ENCODE results near the gene LCOR.

The LCOR gene

GRCh38 chr10:96890172-96890513, 58.0 kb downstream of the LCOR start:
- no peak for DNase-seq (ENCODE audit: low spot score)

- DNase-seq (ENCODE audit: low spot score), result no peak
Measured at GRCh38 chr10:96890580-96890979, 58.5 kb downstream of the LCOR start.

- no peak for DNase-seq (ENCODE audit: low spot score)
Measured at GRCh38 chr10:96891840-96892239, 59.7 kb downstream of the LCOR start.

GRCh38 chr10:96895662-96896424, 63.7 kb downstream of the LCOR start:
- no peak for DNase-seq (ENCODE audit: low spot score)

GRCh38 chr10:96896884-96897589, 64.9 kb downstream of the LCOR start:
- no peak for DNase-seq (ENCODE audit: low spot score)

GRCh38 chr10:96902117-96902516, 70.0 kb downstream of the LCOR start:
- DNase-seq (ENCODE audit: low spot score), result no peak

- no peak for DNase-seq (ENCODE audit: low spot score)
Measured at GRCh38 chr10:96902731-96903358, 70.7 kb downstream of the LCOR start.

- no peak for DNase-seq (ENCODE audit: low spot score)
Measured at GRCh38 chr10:96904648-96905047, 72.5 kb downstream of the LCOR start.

GRCh38 chr10:96906864-96907263, 74.8 kb downstream of the LCOR start:
- no peak for DNase-seq (ENCODE audit: low spot score)

GRCh38 chr10:96910488-96911395, 78.6 kb downstream of the LCOR start:
- DNase-seq (ENCODE audit: low spot score), result peak; percentile 80

- no peak for DNase-seq (ENCODE audit: low spot score)
Measured at GRCh38 chr10:96912405-96912804, 80.3 kb downstream of the LCOR start.

- no peak for DNase-seq (ENCODE audit: low spot score)
Measured at GRCh38 chr10:96913906-96914305, 81.8 kb downstream of the LCOR start.

GRCh38 chr10:96917628-96918027, 85.5 kb downstream of the LCOR start:
- no peak for DNase-seq (ENCODE audit: low spot score)

- no peak for DNase-seq (ENCODE audit: low spot score)
Measured at GRCh38 chr10:96918214-96919002, 86.3 kb downstream of the LCOR start.

- no peak for DNase-seq (ENCODE audit: low spot score)
Measured at GRCh38 chr10:96919785-96920430, 87.8 kb downstream of the LCOR start.

- DNase-seq (ENCODE audit: low spot score), result no peak
Measured at GRCh38 chr10:96921655-96922054, 89.6 kb downstream of the LCOR start.

- DNase-seq (ENCODE audit: low spot score), result no peak
Measured at GRCh38 chr10:96922978-96923948, 91.2 kb downstream of the LCOR start.

GRCh38 chr10:96924861-96925260, 92.8 kb downstream of the LCOR start:
- DNase-seq (ENCODE audit: low spot score), result no peak

GRCh38 chr10:96930469-96930868, 98.4 kb downstream of the LCOR start:
- DNase-seq (ENCODE audit: low spot score), result no peak

- no peak for DNase-seq (ENCODE audit: low spot score)
Measured at GRCh38 chr10:96935148-96935547, 103.0 kb downstream of the LCOR start.

All from hematopoietic multipotent progenitor cell treated with erythropoietin and hydrocortisone succinate and interleukin-3 and kit ligand, for 17 days (in vitro differentiated cells).